ENCODE data around the gene NIPSNAP2. TPM values are rescaled to one million over a fixed set of nuclear protein-coding genes. Genes with fewer than 3 reads are reported as not detected.

NIPSNAP2 gene
- total RNA-seq (67.7 TPM), polyA plus RNA-seq (ENCODE audit: insufficient read depth in 1 of 8, insufficient read length in 8 of 8, low replicate concordance in 1 of 8) (100 to 1,000 TPM in 1 of 8 donors, 10 to 100 TPM in 7; 78.4 to 103 (median 82.8) TPM)
- long read RNA-seq, donor 1, transcript NIPSNAP2-201 (10 exons, 1,999 nt): major isoform, 14 of 44 reads
- long read RNA-seq, donor 1, partial matches to known transcripts: 30 of 44 reads
- long read RNA-seq, donor 1, other reads (novel, unspliced or antisense): 0 of 44 reads
- long read RNA-seq, donor 2, transcript NIPSNAP2-201 (10 exons, 1,999 nt): major isoform, 5 of 5 reads
- long read RNA-seq, donor 2, partial matches to known transcripts: 0 of 5 reads
- long read RNA-seq, donor 2, other reads (novel, unspliced or antisense): 0 of 5 reads
- long read RNA-seq, donor 3, transcript NIPSNAP2-201 (10 exons, 1,999 nt): major isoform, 41 of 95 reads
- long read RNA-seq, donor 3, partial matches to known transcripts: 51 of 95 reads
- long read RNA-seq, donor 3, other reads (novel, unspliced or antisense): 0 of 95 reads
- long read RNA-seq, donor 4, transcript NIPSNAP2-201 (10 exons, 1,999 nt): major isoform, 25 of 30 reads
- long read RNA-seq, donor 4, partial matches to known transcripts: 5 of 30 reads
- long read RNA-seq, donor 4, other reads (novel, unspliced or antisense): 0 of 30 reads
- long read RNA-seq, donor 5, full-length matches to known transcripts: 80 of 161 reads
- long read RNA-seq, donor 5, partial matches to known transcripts: 75 of 161 reads
- long read RNA-seq, donor 5, other reads (novel, unspliced or antisense): 6 of 161 reads
- long read RNA-seq, donor 6, transcript NIPSNAP2-201 (10 exons, 1,999 nt): major isoform, 55 of 81 reads
- long read RNA-seq, donor 6, partial matches to known transcripts: 25 of 81 reads
- long read RNA-seq, donor 6, other reads (novel, unspliced or antisense): 0 of 81 reads
- long read RNA-seq, donor 7, full-length matches to known transcripts: 24 of 142 reads
- long read RNA-seq, donor 7, partial matches to known transcripts: 118 of 142 reads
- long read RNA-seq, donor 7, other reads (novel, unspliced or antisense): 0 of 142 reads
- long read RNA-seq, donor 8, transcript NIPSNAP2-201 (10 exons, 1,999 nt): major isoform, 23 of 32 reads
- long read RNA-seq, donor 8, partial matches to known transcripts: 6 of 32 reads
- long read RNA-seq, donor 8, other reads (novel, unspliced or antisense): 0 of 32 reads
- long read RNA-seq, donor 9, full-length matches to known transcripts: 23 of 53 reads
- long read RNA-seq, donor 9, partial matches to known transcripts: 30 of 53 reads
- long read RNA-seq, donor 9, other reads (novel, unspliced or antisense): 0 of 53 reads
- long read RNA-seq, donor 10, transcript NIPSNAP2-201 (10 exons, 1,999 nt): major isoform, 40 of 73 reads
- long read RNA-seq, donor 10, partial matches to known transcripts: 28 of 73 reads
- long read RNA-seq, donor 10, other reads (novel, unspliced or antisense): 0 of 73 reads
- long read RNA-seq, donor 11, transcript NIPSNAP2-201 (10 exons, 1,999 nt): major isoform, 19 of 95 reads
- long read RNA-seq, donor 11, partial matches to known transcripts: 72 of 95 reads
- long read RNA-seq, donor 11, other reads (novel, unspliced or antisense): 0 of 95 reads

DNA sequence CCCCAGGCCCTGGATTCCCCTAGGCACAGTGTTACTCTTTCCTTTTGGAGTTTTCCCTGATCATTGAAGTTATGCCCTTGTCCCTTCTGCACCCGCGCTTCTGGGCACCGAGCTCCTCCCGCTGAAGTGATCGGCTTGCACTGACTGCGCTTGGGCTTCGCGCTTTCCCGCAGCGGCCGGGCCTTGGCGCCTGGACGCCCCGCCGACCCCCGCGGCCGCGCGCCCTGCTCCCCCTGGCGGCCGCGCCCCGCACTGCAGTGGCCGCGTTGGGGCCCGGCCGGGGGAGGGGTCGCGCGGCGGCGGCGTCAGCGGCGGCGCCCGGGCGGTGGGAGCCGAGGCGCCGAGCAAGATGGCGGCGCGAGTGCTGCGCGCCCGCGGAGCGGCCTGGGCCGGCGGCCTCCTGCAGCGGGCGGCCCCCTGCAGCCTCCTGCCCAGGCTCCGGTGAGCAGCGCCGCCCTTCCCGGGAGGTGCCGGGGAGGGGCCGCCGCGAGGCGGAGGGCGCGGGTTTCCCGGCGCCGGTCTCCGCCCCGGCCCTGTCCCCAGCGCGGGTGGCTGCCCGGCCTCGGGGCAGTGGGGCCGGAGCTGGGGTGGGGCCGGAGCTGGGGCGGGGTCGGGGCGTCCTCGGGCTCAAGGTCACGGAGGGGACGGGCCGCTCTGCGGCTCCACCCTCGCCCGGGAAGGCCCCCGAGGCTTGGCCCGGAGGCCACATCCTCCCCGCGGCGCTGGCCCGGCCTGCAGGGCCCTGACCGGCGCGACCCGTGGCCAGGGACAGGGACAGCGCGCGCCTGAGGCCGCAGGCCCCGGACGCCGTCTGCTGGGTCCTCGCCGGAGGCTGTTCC lies at the start of gene NIPSNAP2:
Gene NIPSNAP2 (plus strand): TSS at position 325 of the 839 bp plus-strand sequence. CDS start 25 bp downstream, at position 350.
- H3K9me3 ChIP-seq (replicated peaks; ENCODE audit: control insufficient read depth, low read depth, low read length): no peaks in the 10 kb centered on the region
- no peaks in the 10 kb centered on the region for H3K27me3 ChIP-seq (ENCODE audit: control insufficient read depth, insufficient read depth, low read length)
- H3K27ac ChIP-seq (ENCODE audit: low read length): peak within 1 kb of the TSS; percentile 93
- H3K4me3 ChIP-seq (ENCODE audit: low read length): peak within 1 kb of the TSS; percentile 71
- peaks cover 20% of the 10 kb centered on the region for H3K36me3 ChIP-seq (ENCODE audit: control insufficient read depth, insufficient read depth, low read length)
- WGBS (ENCODE audit: insufficient coverage): under 1% methylated on average over 105 of the region's 105 CpGs
- DNase-seq: peak; percentile 84
- peaks cover 23% of the 10 kb centered on the region for H3K4me1 ChIP-seq (ENCODE audit: control insufficient read depth, insufficient read depth, low read length)

DNA sequence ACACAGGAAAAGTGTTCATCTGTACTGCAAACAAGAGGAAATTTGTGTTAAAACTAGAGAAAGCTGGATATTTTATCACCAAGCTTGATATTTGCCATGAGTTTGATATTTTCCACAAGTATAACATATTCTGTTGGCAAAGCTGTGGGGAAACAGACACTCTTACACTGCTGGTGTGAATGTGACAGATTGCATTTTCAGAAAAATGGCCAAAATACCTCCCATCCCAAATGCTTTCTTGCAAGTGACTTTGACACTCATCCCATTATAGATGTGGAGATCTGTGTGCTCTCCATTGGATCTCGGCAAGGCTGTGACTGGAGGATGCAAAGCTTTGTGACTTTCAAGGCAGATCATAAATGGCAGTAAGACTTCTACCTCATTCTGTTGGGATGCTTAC lies 46.6 kb upstream of the NIPSNAP2 start:
- Histone ChIP-seq H3K36me3 (ENCODE audit: control insufficient read depth, insufficient read depth, low read length) (peaks cover 17% of the 10 kb centered on the region), H3K4me1 (ENCODE audit: control insufficient read depth, insufficient read depth, low read length) (no peaks in the 10 kb centered on the region)
- 100% methylated on average over 1 of the region's 1 CpG for whole genome bisulfite sequencing (ENCODE audit: insufficient coverage)

DNA sequence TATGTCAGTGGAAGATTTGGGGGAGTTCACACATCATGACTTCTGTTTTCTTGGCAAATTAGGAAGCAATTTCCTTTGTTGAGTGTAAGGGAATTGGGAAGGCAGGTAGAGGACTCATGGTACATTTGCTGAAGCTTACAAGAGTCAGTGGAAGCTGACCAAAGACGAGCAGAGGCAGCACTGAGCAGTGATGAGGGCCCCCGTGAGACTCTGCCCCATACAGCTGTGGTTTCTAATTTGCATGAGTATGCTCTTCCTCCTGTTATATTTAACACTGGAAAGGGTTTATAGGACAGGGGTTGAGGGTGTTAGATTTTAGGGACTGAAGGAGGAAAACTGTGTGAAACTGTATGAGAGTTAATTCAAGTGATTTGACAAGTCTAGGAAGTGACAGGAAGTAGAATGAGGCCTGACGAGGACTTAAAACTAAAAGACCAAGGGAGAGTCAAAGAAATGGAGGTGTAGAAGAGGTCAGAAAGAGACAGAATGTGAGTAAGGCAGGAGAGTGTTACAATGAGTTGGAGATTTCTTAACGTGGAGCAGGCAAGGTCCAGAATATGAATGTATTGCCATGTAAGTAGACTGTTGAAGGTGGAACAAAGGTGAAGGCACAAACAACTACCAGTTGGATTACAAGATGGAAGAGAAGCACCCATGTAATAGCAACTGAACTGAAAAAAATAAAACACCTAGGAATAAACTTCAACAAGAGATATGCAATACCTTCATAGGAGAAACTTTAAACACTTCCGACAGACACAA lies 36.2 kb upstream of the NIPSNAP2 start:
- no peaks in the 10 kb centered on the region for H3K9me3 ChIP-seq (replicated peaks; ENCODE audit: control insufficient read depth, low read depth, low read length)
- no peak overlapping the region for H3K27ac ChIP-seq (ENCODE audit: low read length)
- peaks cover 24% of the 10 kb centered on the region for H3K36me3 ChIP-seq (ENCODE audit: control insufficient read depth, insufficient read depth, low read length)

More for the DNA sequence above, 46.6 kb upstream of the NIPSNAP2 start:
- DNase-seq: no peak
- Histone ChIP-seq H3K27me3 (ENCODE audit: control insufficient read depth, insufficient read depth, low read length) (no peaks in the 10 kb centered on the region), H3K27ac (ENCODE audit: low read length) (no peak overlapping the region), H3K9me3 (replicated peaks; ENCODE audit: control insufficient read depth, low read depth, low read length) (no peaks in the 10 kb centered on the region), H3K4me3 (ENCODE audit: low read length) (no peak overlapping the region)

DNA sequence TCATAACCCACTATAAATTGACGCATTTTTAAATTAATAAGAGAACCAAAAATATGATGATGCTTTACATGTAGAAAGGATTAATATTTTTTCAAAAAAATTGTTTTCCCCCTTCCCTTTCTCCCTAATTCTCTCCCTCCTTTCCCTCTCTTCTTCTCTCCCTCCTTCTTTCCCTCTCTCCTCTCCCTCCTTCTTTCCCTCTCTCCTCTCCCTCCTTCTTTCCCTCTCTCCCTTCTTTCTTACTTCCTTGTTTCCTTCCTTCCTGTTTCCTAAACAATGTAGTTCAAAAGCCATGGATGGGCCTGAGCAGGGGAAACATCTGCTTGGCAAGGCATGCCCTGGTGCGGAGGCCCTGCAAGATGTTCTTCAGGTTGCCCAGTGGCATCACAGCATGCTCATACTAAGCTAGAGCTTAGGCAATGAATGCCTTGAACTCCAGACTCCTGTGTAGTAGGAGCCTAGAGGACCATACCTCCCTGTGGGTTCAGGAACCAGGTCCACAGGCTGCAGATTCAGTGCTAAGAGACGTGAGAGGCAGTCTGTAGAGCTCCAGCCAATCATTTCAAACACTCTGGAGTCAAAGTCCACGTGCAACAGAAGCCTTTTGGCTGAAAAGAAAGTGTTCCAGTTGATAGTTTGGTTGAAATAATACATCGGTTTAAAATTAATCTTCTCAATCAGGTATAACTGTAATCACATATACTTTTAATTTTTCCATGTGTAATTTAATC lies 32.8 kb upstream of the NIPSNAP2 start:
- DNase-seq: no peak
- WGBS (ENCODE audit: insufficient coverage): 80% methylated on average over 1 of the region's 5 CpGs
- Histone ChIP-seq H3K27ac (ENCODE audit: low read length) (no peak overlapping the region), H3K9me3 (replicated peaks; ENCODE audit: control insufficient read depth, low read depth, low read length) (no peaks in the 10 kb centered on the region), H3K4me3 (ENCODE audit: low read length) (no peak overlapping the region), H3K36me3 (ENCODE audit: control insufficient read depth, insufficient read depth, low read length) (peaks cover 3% of the 10 kb centered on the region), H3K27me3 (ENCODE audit: control insufficient read depth, insufficient read depth, low read length) (no peaks in the 10 kb centered on the region), H3K4me1 (ENCODE audit: control insufficient read depth, insufficient read depth, low read length) (no peaks in the 10 kb centered on the region)

More for the DNA sequence above, 36.2 kb upstream of the NIPSNAP2 start:
- Histone ChIP-seq H3K4me1 (ENCODE audit: control insufficient read depth, insufficient read depth, low read length) (no peaks in the 10 kb centered on the region), H3K4me3 (ENCODE audit: low read length) (no peak overlapping the region), H3K27me3 (ENCODE audit: control insufficient read depth, insufficient read depth, low read length) (no peaks in the 10 kb centered on the region)
- no peak for DNase-seq
- 96% methylated on average over 3 of the region's 5 CpGs for WGBS (ENCODE audit: insufficient coverage)

DNA sequence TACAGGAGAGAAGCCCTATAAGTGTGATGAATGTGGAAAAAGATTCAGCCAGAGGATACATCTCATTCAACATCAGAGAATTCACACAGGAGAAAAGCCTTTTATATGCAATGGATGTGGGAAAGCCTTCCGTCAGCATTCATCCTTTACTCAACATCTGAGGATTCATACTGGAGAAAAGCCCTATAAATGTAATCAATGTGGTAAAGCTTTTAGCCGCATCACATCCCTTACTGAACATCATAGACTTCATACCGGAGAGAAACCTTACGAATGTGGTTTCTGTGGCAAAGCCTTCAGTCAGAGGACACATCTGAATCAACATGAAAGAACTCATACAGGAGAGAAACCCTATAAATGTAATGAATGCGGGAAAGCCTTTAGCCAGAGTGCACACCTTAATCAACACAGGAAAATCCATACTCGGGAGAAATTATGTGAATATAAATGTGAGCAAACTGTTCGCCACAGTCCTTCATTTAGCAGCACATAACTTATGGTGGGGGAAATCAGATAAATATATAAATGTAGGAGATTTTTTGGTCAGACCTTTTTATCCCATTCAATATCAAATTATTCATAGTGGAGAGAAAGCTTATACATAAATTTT lies 24.8 kb upstream of the NIPSNAP2 start:
- DNase-seq: no peak
- no CpG with 5 or more reads among the region's 7 CpGs for WGBS (ENCODE audit: insufficient coverage)
- Histone ChIP-seq H3K27ac (ENCODE audit: low read length) (no peak overlapping the region), H3K4me1 (ENCODE audit: control insufficient read depth, insufficient read depth, low read length) (no peaks in the 10 kb centered on the region), H3K36me3 (ENCODE audit: control insufficient read depth, insufficient read depth, low read length) (peaks cover 8% of the 10 kb centered on the region), H3K9me3 (replicated peaks; ENCODE audit: control insufficient read depth, low read depth, low read length) (peaks cover 15% of the 10 kb centered on the region), H3K4me3 (ENCODE audit: low read length) (no peak overlapping the region), H3K27me3 (ENCODE audit: control insufficient read depth, insufficient read depth, low read length) (no peaks in the 10 kb centered on the region)

DNA sequence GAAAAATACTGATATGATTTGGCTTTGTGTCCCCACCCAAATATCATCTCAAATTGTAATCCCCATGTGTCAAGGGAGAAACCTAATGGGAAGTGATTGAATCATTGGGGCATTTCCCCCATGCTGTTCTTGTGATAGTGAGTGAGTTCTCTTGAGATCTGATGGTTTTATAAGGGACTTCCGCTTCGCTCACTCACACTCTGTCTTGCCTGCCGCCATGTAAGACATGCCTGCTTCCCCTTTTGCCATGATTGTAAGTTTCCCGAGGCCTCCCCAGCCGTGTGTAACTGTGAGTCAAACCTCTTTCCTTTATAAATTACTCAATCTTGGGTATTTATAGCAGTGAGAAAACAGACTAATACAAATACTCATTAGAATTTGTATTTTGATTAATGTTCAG lies 17.8 kb upstream of the NIPSNAP2 start:
- no peaks in the 10 kb centered on the region for H3K9me3 ChIP-seq (replicated peaks; ENCODE audit: control insufficient read depth, low read depth, low read length)
- H3K4me3 ChIP-seq (ENCODE audit: low read length): no peak overlapping the region
- WGBS (ENCODE audit: insufficient coverage): no CpG with 5 or more reads among the region's 5 CpGs
- no peak for DNase-seq
- no peaks in the 10 kb centered on the region for H3K27me3 ChIP-seq (ENCODE audit: control insufficient read depth, insufficient read depth, low read length)
- H3K4me1 ChIP-seq (ENCODE audit: control insufficient read depth, insufficient read depth, low read length): no peaks in the 10 kb centered on the region
- no peak overlapping the region for H3K27ac ChIP-seq (ENCODE audit: low read length)
- peaks cover 2% of the 10 kb centered on the region for H3K36me3 ChIP-seq (ENCODE audit: control insufficient read depth, insufficient read depth, low read length)

DNA sequence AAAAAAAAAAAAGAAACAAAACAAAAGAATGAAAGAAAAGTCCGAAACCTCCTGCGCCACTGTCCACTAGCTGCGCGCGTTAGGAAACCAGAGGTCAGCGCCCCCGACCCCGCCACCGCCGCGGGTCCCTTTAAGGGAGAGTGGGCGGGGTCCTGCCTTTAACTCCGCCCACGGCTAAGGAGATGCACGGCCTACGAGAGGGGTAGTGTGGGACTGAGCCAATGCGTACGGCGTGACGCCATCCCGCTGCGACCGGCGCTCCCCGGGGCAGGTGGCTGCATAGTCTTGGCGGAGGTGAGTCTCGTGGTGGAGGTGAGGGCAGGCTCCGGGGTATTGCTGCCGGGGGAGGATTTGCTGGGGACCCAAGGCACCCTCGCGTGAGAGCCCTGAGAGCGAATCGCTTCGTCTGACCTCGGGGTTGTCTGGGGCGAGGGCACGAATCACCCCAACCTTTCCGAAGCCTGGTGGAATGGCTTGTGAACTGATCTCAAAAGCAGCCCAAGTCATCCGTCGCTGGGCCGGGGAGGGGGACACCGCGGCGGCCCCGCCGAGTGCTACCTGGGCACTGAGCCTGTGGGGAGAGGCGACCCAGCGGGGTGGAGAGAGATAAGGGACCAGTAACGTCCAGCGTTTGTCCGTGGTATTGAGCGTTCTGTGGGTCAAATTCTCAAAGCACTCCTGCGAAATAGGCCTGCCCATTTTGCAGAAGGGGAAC lies 12.6 kb upstream of the NIPSNAP2 start, which contains the start of gene MRPS17:
Gene MRPS17 (plus strand): TSS at position 241 of the 715 bp plus-strand sequence. CDS start 1,319 bp downstream, outside the sequence.
- peak; percentile 94 for DNase-seq
- under 1% methylated on average over 52 of the region's 53 CpGs for whole genome bisulfite sequencing (ENCODE audit: insufficient coverage)
- Histone ChIP-seq H3K4me3 (ENCODE audit: low read length) (peak within 1 kb of the TSS; percentile 84), H3K9me3 (replicated peaks; ENCODE audit: control insufficient read depth, low read depth, low read length) (no peaks in the 10 kb centered on the region), H3K27ac (ENCODE audit: low read length) (peak within 1 kb of the TSS; percentile 76), H3K4me1 (ENCODE audit: control insufficient read depth, insufficient read depth, low read length) (peaks cover 4% of the 10 kb centered on the region), H3K27me3 (ENCODE audit: control insufficient read depth, insufficient read depth, low read length) (no peaks in the 10 kb centered on the region), H3K36me3 (ENCODE audit: control insufficient read depth, insufficient read depth, low read length) (peaks cover 9% of the 10 kb centered on the region)
